ENCODE measurements around the gene TPRG1.

Gene TPRG1

DNA sequence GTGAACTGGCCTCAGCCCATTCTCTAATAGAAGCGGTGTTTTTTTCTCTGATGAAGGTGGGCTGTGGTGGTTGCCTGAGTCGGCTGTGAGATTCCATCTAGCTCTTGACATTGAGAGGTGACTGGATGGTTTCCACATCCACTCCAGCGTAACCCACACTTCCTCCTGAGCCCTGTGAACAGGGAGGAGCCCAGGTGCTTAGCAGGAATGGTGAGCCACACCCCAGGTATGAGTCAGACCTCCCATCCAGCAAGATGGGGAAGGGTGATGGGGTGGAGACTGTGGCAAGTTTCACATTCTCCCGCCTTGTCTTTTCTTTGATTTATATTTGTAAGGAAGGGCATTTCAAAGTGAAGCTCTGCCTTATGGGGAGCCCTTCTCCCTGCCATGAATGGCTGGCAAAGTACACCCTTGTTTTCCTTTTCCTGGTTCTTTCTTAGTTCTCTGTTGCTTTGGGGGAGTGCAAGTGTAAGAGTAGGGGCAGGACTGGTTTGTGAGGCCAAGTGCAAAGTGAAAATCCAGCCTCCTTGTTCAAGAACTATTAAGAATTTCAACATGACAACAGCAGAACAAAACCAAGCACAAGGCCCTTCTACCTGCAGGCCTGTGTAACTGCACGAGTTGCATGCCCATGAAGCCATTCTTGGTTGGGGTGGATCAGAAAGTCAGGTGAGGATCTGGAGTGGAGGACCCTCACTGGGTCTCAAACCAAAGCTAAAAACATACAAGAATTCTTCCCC, 4.6 kb upstream of the TPRG1 start:
- no peaks in the 10 kb centered on the region for H3K27me3 ChIP-seq (ENCODE audit: insufficient read depth, low read depth, severe bottlenecking)
- DNase-seq: no peak
- TF ChIP-seq, protein P1, sequence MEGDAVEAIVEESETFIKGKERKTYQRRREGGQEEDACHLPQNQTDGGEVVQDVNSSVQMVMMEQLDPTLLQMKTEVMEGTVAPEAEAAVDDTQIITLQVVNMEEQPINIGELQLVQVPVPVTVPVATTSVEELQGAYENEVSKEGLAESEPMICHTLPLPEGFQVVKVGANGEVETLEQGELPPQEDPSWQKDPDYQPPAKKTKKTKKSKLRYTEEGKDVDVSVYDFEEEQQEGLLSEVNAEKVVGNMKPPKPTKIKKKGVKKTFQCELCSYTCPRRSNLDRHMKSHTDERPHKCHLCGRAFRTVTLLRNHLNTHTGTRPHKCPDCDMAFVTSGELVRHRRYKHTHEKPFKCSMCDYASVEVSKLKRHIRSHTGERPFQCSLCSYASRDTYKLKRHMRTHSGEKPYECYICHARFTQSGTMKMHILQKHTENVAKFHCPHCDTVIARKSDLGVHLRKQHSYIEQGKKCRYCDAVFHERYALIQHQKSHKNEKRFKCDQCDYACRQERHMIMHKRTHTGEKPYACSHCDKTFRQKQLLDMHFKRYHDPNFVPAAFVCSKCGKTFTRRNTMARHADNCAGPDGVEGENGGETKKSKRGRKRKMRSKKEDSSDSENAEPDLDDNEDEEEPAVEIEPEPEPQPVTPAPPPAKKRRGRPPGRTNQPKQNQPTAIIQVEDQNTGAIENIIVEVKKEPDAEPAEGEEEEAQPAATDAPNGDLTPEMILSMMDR (IDR thresholded peaks at IDR 0.05; ENCODE audit: low read depth, low read length): no peak
- no peak overlapping the region for H3K27ac ChIP-seq
- no peaks in the 10 kb centered on the region for H3K9me3 ChIP-seq (ENCODE audit: severe bottlenecking)
- H3K36me3 ChIP-seq: no peaks in the 10 kb centered on the region
- no peak overlapping the region for H3K4me3 ChIP-seq (ENCODE audit: low read depth, low read length)

DNA sequence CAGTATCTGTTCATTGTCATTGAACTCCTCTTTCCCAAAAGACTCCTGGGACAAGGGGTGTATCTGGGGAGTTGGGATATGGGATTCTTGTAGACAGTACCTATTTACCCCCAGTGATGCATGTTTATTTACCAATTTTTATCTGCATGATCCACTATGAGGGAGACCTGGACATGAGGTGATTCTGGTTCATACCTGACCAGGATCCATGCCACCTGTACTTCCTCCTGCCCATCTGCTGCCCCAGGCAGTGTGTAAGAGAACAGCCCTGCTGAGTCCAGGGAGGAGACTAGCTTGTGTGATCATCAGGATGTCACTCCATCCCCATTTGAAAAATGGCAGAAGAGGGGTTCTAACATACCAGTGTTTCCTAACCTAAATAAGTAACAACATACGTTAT, 3.1 kb upstream of the TPRG1 start:
- Histone ChIP-seq H3K36me3 (no peaks in the 10 kb centered on the region), H3K27me3 (ENCODE audit: insufficient read depth, low read depth, severe bottlenecking) (no peaks in the 10 kb centered on the region), H3K27ac (no peak overlapping the region), H3K9me3 (ENCODE audit: severe bottlenecking) (no peaks in the 10 kb centered on the region), H3K4me3 (ENCODE audit: low read depth, low read length) (no peak overlapping the region)
- TF ChIP-seq, protein P1 (IDR thresholded peaks at IDR 0.05; ENCODE audit: low read depth, low read length): no peak
- DNase-seq: no peak

DNA sequence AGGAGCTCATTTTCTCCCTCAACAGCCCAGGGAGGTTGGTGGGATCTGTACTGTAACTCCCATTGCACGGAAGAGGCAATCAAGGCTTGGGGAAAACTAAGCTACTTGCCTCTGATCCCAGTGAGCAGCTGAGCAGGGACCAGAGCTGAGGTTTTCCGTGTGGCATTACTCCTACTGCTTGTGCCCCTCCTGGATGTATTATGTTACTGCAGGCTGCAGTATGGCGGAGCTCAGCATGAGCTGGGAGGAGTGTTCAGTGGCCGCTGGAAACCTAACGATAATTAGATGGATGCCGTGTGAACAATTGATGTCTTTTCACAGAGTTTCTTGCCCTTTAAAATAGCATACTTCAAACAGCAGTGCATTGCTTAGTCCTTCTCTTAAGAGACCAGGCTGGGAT, 2.0 kb upstream of the TPRG1 start:
- Histone ChIP-seq H3K9me3 (ENCODE audit: severe bottlenecking) (no peaks in the 10 kb centered on the region), H3K4me3 (ENCODE audit: low read depth, low read length) (no peak overlapping the region), H3K36me3 (no peaks in the 10 kb centered on the region), H3K27ac (no peak overlapping the region), H3K27me3 (ENCODE audit: insufficient read depth, low read depth, severe bottlenecking) (no peaks in the 10 kb centered on the region)
- TF ChIP-seq, protein P1 (IDR thresholded peaks at IDR 0.05; ENCODE audit: low read depth, low read length): no peak
- no peak for DNase-seq

DNA sequence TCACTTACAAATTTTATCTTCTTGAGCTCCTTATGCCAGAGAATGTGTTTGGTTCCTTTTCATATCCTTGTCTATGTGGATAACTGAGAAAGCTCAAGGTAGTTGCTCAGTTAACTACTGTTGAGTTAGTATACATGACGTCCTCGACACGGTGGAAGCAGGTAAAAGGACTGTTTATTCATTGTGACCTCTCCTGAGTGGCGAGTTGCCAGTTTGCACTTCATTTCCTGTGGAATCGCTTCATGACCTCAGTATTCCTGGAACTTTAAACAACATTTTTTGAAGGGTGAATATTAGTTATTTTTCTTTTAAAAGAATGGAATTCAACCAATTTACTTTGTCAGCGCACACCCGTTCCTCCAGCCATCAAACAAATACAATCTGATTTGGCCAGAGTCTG, 1.2 kb upstream of the TPRG1 start:
- Histone ChIP-seq H3K9me3 (ENCODE audit: severe bottlenecking) (no peaks in the 10 kb centered on the region), H3K27me3 (ENCODE audit: insufficient read depth, low read depth, severe bottlenecking) (no peaks in the 10 kb centered on the region), H3K4me3 (ENCODE audit: low read depth, low read length) (no peak overlapping the region), H3K36me3 (no peaks in the 10 kb centered on the region), H3K27ac (no peak overlapping the region)
- no peak for DNase-seq
- TF ChIP-seq, protein P1 (IDR thresholded peaks at IDR 0.05; ENCODE audit: low read depth, low read length): no peak

DNA sequence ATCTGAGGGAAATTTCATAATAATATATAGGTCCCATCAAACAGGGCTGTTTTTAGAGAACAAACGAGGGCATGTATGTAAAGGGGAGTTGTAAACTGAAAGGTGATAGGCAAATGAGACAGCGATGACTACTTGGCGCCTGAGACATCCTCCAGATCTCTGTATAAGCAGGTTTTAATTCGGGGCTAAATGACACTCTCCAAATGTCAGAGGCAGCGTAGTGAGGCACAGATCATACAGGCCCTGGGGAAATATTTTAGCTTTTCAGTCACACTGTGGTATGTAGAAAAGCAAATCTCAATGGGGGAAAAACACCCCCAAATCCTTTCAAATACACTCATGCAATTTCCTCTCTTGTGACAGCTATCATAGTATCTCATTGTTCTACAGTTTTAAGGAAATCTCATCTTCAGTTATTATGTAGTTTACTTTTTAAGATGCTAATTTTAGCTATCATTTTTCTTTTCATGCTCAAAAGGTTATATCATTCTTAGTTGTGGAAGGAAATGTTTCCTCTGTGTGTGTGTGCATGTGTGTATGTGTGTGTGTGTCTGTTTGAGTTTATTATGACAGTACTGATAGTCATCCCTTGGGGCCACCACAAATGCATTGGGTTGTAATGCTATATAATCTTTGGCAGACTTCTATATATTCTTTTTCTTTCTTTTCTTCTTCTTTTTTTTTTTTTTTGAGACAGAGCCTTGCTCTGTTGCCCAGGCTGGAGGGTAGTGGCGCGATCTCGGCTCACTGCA, 1.1 kb downstream of the TPRG1 start:
- Histone ChIP-seq H3K27me3 (ENCODE audit: insufficient read depth, low read depth, severe bottlenecking) (no peaks in the 10 kb centered on the region), H3K4me3 (ENCODE audit: low read depth, low read length) (no peak overlapping the region), H3K27ac (no peak overlapping the region), H3K9me3 (ENCODE audit: severe bottlenecking) (no peaks in the 10 kb centered on the region), H3K36me3 (no peaks in the 10 kb centered on the region)
- TF ChIP-seq, protein P1 (IDR thresholded peaks at IDR 0.05; ENCODE audit: low read depth, low read length): no peak
- no peak for DNase-seq

Data from WERI-Rb-1 (cell line).